ENCODE measurements around the gene IQCN. TPM values are rescaled to one million over a fixed set of nuclear protein-coding genes. Genes with fewer than 3 reads are reported as not detected.
A peak's percentile ranks its signal among the peaks of the same experiment; 100 is the strongest.

The IQCN gene
- total and polyA plus RNA-seq, 4 donors = 0.19 to 2.4 (median 0.53) TPM

DNA sequence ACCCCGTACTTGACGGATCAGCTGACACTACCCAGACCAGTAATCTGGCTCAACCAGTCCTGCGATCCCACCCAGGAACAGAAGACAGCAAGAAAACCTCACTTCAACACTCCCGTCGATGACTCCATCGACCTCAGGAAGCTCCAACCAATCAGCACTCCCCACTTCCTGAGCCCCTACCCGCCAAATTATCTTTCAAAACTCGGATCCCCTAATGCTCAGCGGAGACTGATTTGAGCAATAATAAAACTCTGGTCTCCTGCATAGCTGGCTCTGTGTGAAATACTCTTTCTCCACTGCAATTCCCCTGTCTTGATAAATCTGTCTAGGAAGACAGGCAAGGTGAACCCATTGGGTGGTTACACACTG, 47.5 kb upstream of the IQCN start:
- H3K4me3 ChIP-seq (ENCODE audit: low read depth in 1 of 3, low read length in 3 of 3) = no peak overlapping the region

DNA sequence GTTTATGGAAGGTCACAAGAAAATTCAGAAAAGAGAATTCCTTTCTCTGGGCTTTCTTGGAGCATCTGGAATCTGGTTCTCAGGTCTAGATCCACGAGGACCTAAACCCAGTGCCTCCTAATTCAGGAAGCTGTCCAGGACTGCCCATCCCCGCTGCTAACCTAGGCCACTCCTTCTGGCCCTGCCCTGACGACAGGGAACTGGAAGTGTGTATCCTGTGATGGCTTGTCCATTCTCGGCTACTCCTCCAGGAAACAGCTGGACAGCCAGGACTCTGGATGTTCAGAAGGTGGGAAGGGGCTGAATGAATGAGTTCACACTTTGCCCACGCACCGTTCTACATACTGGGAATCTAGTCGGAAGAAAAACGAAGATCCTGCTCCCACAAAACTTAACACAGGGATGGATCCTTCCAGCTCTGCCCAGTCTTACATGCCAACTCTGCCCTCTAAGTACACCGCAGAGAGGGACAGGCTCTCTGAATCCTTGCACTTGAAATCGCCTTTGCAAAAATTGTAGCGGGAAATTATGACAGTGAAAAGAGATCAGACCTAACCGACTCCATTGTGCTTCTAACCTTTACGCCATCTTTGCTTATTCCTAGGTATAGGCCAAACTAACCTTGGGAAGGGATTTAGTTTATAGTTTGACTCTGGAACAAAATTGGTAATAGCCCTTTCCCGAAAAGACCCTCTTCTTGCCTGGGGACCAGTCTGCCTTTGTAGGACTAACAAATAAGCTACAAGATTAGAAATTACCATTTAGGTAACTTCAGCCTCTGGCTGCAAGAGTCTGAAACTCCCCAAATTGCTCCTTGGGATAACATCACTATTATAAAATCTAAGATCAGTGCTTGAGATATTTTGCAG, 46.8 kb upstream of the IQCN start:
- H3K9me3 ChIP-seq (ENCODE audit: control insufficient read depth in 4 of 4, low read length in 3 of 4) = no peaks in the 10 kb centered on the region
- H3K27me3 ChIP-seq (ENCODE audit: control insufficient read depth in 4 of 4, insufficient read depth in 4 of 4, low read length in 3 of 4) = no peaks in the 10 kb centered on the region
- H3K4me1 ChIP-seq (ENCODE audit: control insufficient read depth in 4 of 4, insufficient read depth in 4 of 4, low read length in 3 of 4) = peaks cover 13 to 52% (median 36%) of the 10 kb centered on the region in 4 donors
- H3K27ac ChIP-seq (ENCODE audit: low read depth in 1 of 2, low read length in 2 of 2) = peak overlapping the region in 1 of 2 donors; percentile 25
- H3K4me3 ChIP-seq (ENCODE audit: low read depth in 1 of 3, low read length in 3 of 3) = no peak overlapping the region
- TF ChIP-seq NR2F2 (IDR thresholded peaks at IDR 0.05) = no peak
- no peak overlapping the region for H3K9ac ChIP-seq (ENCODE audit: low read depth in 1 of 2, low read length in 2 of 2)
- no peaks in the 10 kb centered on the region for H3K36me3 ChIP-seq (ENCODE audit: control insufficient read depth in 4 of 4, insufficient read depth in 3 of 4, low read depth in 1 of 4, low read length in 3 of 4)
- 70% methylated on average over 14 of the region's 14 CpGs for WGBS
- DNase-seq (ENCODE audit: low spot score) = no peak

More for the DNA sequence above, 47.5 kb upstream of the IQCN start:
- Histone ChIP-seq H3K36me3 (ENCODE audit: control insufficient read depth in 4 of 4, insufficient read depth in 3 of 4, low read depth in 1 of 4, low read length in 3 of 4) (no peaks in the 10 kb centered on the region), H3K27ac (ENCODE audit: low read depth in 1 of 2, low read length in 2 of 2) (peak overlapping the region; percentile 90 to 92), H3K4me1 (ENCODE audit: control insufficient read depth in 4 of 4, insufficient read depth in 4 of 4, low read length in 3 of 4) (peaks cover 13 to 52% (median 36%) of the 10 kb centered on the region in 4 donors), H3K27me3 (ENCODE audit: control insufficient read depth in 4 of 4, insufficient read depth in 4 of 4, low read length in 3 of 4) (no peaks in the 10 kb centered on the region), H3K9me3 (ENCODE audit: control insufficient read depth in 4 of 4, low read length in 3 of 4) (no peaks in the 10 kb centered on the region), H3K9ac (ENCODE audit: low read depth in 1 of 2, low read length in 2 of 2) (peak overlapping the region; percentile 16 to 76)
- DNase-seq (ENCODE audit: low spot score) = no peak
- 53% methylated on average over 9 of the region's 9 CpGs for WGBS
- no peak for TF ChIP-seq EGR1 (IDR thresholded peaks at IDR 0.05; ENCODE audit: low read depth in 2 of 2)
- TF ChIP-seq YY1 (IDR thresholded peaks at IDR 0.05) = no peak
- TF ChIP-seq, protein P1, sequence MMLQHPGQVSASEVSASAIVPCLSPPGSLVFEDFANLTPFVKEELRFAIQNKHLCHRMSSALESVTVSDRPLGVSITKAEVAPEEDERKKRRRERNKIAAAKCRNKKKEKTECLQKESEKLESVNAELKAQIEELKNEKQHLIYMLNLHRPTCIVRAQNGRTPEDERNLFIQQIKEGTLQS (IDR thresholded peaks at IDR 0.05) = no peak
- no peak for TF ChIP-seq SP1 (IDR thresholded peaks at IDR 0.05)
- TF ChIP-seq RXRA (IDR thresholded peaks at IDR 0.05) = no peak
- TF ChIP-seq, protein P2, sequence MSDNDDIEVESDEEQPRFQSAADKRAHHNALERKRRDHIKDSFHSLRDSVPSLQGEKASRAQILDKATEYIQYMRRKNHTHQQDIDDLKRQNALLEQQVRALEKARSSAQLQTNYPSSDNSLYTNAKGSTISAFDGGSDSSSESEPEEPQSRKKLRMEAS (IDR thresholded peaks at IDR 0.05) = no peak
- TF ChIP-seq FOXA1 (IDR thresholded peaks at IDR 0.05) = no peak
- TF ChIP-seq, protein P3, sequence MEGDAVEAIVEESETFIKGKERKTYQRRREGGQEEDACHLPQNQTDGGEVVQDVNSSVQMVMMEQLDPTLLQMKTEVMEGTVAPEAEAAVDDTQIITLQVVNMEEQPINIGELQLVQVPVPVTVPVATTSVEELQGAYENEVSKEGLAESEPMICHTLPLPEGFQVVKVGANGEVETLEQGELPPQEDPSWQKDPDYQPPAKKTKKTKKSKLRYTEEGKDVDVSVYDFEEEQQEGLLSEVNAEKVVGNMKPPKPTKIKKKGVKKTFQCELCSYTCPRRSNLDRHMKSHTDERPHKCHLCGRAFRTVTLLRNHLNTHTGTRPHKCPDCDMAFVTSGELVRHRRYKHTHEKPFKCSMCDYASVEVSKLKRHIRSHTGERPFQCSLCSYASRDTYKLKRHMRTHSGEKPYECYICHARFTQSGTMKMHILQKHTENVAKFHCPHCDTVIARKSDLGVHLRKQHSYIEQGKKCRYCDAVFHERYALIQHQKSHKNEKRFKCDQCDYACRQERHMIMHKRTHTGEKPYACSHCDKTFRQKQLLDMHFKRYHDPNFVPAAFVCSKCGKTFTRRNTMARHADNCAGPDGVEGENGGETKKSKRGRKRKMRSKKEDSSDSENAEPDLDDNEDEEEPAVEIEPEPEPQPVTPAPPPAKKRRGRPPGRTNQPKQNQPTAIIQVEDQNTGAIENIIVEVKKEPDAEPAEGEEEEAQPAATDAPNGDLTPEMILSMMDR (IDR thresholded peaks at IDR 0.05; ENCODE audit: low read depth, low read length, missing input control) = no peak
- TF ChIP-seq TAF1 (conservative IDR thresholded peaks at IDR 0.05) = no peak
- no peak for TF ChIP-seq JUND (IDR thresholded peaks at IDR 0.05)
- TF ChIP-seq, protein P4, sequence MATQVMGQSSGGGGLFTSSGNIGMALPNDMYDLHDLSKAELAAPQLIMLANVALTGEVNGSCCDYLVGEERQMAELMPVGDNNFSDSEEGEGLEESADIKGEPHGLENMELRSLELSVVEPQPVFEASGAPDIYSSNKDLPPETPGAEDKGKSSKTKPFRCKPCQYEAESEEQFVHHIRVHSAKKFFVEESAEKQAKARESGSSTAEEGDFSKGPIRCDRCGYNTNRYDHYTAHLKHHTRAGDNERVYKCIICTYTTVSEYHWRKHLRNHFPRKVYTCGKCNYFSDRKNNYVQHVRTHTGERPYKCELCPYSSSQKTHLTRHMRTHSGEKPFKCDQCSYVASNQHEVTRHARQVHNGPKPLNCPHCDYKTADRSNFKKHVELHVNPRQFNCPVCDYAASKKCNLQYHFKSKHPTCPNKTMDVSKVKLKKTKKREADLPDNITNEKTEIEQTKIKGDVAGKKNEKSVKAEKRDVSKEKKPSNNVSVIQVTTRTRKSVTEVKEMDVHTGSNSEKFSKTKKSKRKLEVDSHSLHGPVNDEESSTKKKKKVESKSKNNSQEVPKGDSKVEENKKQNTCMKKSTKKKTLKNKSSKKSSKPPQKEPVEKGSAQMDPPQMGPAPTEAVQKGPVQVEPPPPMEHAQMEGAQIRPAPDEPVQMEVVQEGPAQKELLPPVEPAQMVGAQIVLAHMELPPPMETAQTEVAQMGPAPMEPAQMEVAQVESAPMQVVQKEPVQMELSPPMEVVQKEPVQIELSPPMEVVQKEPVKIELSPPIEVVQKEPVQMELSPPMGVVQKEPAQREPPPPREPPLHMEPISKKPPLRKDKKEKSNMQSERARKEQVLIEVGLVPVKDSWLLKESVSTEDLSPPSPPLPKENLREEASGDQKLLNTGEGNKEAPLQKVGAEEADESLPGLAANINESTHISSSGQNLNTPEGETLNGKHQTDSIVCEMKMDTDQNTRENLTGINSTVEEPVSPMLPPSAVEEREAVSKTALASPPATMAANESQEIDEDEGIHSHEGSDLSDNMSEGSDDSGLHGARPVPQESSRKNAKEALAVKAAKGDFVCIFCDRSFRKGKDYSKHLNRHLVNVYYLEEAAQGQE (IDR thresholded peaks at IDR 0.05) = no peak
- TF ChIP-seq GABPA (IDR thresholded peaks at IDR 0.05 in 1 of 2, conservative IDR thresholded peaks at IDR 0.05 in 1 of 2) = no peak
- TF ChIP-seq RAD21 (IDR thresholded peaks at IDR 0.05) = no peak
- TF ChIP-seq FOXA2 (IDR thresholded peaks at IDR 0.05) = no peak
- TF ChIP-seq HNF4G (IDR thresholded peaks at IDR 0.05) = no peak
